Nephron progenitor cell (in vitro differentiated cells): ENCODE results near the gene HTRA3.

Source experiments
- DNase-seq: peaks from one replicate; pipeline ENCODE4 v3.0.0; 2021
- H3K27ac Mint-ChIP-seq: 2 replicates; pipeline ENCODE4 v1.8.0; 2021; ENCODE audit warnings: mild to moderate bottlenecking, moderate library complexity, mixed read lengths
- H3K27me3 Mint-ChIP-seq: 2 replicates; pipeline ENCODE4 v1.8.0; 2021; ENCODE audit warnings: mild to moderate bottlenecking, low read depth, mixed read lengths; ENCODE audit not compliant: poor library complexity
- H3K36me3 Mint-ChIP-seq: 2 replicates; pipeline ENCODE4 v1.8.0; 2021; ENCODE audit warnings: low read depth, mixed read lengths
- H3K4me1 Mint-ChIP-seq: 2 replicates; pipeline ENCODE4 v1.8.0; 2021; ENCODE audit warnings: mixed read lengths
- H3K4me3 Mint-ChIP-seq: 2 replicates; pipeline ENCODE4 v1.8.0; 2021; ENCODE audit warnings: mild to moderate bottlenecking, moderate library complexity, mixed read lengths
- H3K9me3 Mint-ChIP-seq: 2 replicates; pipeline ENCODE4 v1.8.0; 2021; ENCODE audit warnings: mild to moderate bottlenecking, moderate library complexity, mixed read lengths
- TF ChIP-seq, protein P1 (sequence below): fragments of 200-600 bp; sonication (generic); IDR thresholded peaks from 2 replicates; pipeline ENCODE4 v1.5.0; 2021; ENCODE audit warnings: antibody characterized with exemption

The HTRA3 gene

DNA sequence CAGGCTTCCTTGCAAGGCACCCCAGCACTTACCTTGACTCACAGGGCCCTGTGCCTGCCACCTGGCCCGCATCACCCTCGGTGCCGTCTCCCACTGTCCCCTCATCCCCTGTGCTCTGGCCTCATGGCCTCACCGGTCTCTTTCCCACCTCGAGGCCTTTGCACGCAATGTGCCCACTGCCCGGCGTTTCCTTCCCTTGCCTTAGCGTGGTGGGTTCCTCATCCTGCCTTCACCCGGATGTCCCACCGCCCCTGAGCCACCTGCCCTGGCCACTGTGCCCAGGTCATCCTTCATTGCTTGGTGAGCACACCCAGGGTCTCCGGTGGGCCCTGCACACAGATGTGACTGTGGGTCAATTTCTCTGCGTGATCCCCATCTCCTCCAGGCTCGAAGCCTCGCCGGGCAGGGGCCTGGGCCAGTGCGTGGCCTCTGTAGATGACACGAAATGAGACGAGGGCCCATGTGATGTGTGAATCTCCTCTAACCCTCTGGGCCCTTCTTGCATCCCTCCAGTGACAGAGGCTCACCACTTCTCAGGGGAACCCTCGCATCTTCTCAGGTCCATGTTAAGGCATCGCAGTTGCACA, 4.6 kb downstream of the HTRA3 start:
- H3K27me3 Mint-ChIP-seq: peaks cover 20% of the 10 kb centered on the region
- peaks cover 59% of the 10 kb centered on the region for H3K4me1 Mint-ChIP-seq
- TF ChIP-seq, protein P1, sequence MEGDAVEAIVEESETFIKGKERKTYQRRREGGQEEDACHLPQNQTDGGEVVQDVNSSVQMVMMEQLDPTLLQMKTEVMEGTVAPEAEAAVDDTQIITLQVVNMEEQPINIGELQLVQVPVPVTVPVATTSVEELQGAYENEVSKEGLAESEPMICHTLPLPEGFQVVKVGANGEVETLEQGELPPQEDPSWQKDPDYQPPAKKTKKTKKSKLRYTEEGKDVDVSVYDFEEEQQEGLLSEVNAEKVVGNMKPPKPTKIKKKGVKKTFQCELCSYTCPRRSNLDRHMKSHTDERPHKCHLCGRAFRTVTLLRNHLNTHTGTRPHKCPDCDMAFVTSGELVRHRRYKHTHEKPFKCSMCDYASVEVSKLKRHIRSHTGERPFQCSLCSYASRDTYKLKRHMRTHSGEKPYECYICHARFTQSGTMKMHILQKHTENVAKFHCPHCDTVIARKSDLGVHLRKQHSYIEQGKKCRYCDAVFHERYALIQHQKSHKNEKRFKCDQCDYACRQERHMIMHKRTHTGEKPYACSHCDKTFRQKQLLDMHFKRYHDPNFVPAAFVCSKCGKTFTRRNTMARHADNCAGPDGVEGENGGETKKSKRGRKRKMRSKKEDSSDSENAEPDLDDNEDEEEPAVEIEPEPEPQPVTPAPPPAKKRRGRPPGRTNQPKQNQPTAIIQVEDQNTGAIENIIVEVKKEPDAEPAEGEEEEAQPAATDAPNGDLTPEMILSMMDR: no peak
- H3K9me3 Mint-ChIP-seq: no peaks in the 10 kb centered on the region
- no peak for DNase-seq
- H3K36me3 Mint-ChIP-seq: no peaks in the 10 kb centered on the region
- H3K27ac Mint-ChIP-seq: no peak overlapping the region
- no peak overlapping the region for H3K4me3 Mint-ChIP-seq

DNA sequence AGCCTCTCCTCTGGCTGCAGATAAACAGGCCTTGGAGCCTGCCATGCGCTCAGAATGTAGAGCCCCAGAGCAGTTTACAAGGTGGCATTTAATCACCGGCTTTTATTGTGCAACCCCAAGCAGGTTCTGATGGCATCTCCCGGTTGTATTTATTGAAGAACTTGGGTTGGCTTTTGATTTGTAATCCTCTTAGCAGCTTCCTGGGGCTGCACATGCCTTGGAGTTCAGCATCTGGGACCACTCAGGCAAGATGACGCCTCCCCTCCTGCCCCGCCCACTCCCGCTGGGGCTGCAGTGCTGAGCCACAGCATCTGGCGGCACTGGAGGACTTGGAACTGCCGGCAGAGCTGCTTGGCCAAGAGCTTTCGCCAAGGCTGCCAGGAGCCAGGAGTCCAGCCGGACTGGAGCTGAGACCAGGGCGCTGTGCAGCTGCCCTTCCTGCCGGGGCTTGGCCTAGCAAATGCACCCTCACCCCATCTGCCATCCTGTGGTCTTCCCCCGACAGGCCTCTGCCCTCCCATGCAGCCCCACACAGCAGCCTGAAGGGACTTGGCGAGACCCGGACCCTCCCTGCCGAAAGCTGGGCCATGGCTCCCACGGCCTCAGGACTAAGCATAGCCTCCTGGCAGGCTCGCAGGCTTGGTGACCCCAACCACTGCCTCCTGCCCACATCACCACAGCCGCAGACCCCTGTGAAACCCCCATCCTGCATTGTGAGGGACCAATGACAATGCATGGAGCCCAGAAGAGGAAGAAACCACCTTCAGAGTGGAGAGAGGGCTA, 5.4 kb downstream of the HTRA3 start:
- peak; percentile 84 for DNase-seq
- peak overlapping the region; percentile 27 for H3K27ac Mint-ChIP-seq
- no peaks in the 10 kb centered on the region for H3K36me3 Mint-ChIP-seq
- H3K27me3 Mint-ChIP-seq: peaks cover 20% of the 10 kb centered on the region
- TF ChIP-seq, protein P1: no peak
- H3K4me3 Mint-ChIP-seq: no peak overlapping the region
- H3K9me3 Mint-ChIP-seq: no peaks in the 10 kb centered on the region
- H3K4me1 Mint-ChIP-seq: peaks cover 65% of the 10 kb centered on the region

DNA sequence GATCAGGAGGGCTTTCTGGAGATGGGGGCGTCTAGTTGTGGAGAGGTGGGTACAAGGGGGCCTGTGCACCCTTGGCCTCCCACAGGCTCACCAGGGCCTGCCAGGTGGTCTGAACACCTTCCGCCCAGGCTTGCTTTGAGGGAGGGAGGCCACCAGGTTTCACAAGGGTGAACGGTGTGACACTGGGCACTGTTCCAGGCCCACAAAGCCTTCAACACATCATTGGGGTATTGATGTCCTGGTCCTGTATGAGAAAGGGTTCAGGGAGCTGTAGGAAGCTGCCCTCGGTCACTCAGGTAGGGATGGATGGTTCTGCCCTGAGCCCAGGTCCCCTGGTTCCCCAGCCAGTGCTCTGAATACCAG, 6.0 kb downstream of the HTRA3 start:
- H3K27me3 Mint-ChIP-seq: peaks cover 16% of the 10 kb centered on the region
- H3K27ac Mint-ChIP-seq: peak overlapping the region; percentile 27
- no peaks in the 10 kb centered on the region for H3K36me3 Mint-ChIP-seq
- TF ChIP-seq, protein P1: no peak
- DNase-seq: no peak
- no peak overlapping the region for H3K4me3 Mint-ChIP-seq
- peaks cover 71% of the 10 kb centered on the region for H3K4me1 Mint-ChIP-seq
- no peaks in the 10 kb centered on the region for H3K9me3 Mint-ChIP-seq

DNA sequence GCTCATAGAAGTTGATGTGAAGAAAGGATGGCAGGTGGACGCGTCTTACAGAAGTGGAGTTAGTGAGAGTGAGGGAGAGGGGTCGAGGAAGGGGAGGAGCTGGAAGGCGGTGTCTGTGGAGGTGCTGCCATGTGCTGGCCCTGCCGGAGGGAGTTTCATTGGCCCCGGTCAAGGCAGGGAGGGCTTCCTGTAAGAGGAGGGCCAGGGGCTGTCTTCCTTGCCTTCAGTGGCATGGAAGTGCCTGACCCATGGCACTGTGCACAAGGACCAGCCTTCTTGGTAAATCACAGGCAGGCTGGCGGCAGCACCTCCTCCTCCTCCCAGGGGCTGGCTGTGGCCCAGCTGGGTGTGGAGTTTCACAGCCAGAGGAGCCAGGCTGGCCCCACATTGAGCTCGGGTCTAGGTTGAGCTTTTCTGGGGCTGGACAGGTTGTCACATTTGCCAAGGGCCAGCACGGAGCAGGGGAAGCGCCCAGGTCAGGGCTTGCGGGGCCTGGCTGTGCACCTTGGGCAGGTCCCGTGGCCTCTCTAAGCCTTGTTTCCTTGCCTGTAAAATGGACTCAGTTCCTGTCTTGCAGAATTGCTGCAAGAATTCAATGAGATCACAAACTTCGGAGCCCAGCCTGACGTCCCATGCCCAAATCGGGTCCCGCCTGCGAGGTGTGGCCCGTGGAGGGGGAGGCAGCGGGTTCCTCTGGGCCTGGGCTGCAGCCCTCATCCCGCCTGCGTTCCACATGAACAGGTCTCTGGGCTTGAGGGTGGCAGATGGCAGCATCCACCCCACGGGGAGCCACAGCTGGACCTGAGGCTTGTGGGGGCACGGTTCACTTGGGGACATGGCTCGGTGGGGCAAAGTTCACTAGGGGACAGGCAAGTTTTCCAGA, 7.0 kb downstream of the HTRA3 start:
- peaks cover 5% of the 10 kb centered on the region for H3K27me3 Mint-ChIP-seq
- no peak for DNase-seq
- H3K9me3 Mint-ChIP-seq: no peaks in the 10 kb centered on the region
- peaks cover 71% of the 10 kb centered on the region for H3K4me1 Mint-ChIP-seq
- no peaks in the 10 kb centered on the region for H3K36me3 Mint-ChIP-seq
- H3K4me3 Mint-ChIP-seq: no peak overlapping the region
- H3K27ac Mint-ChIP-seq: no peak overlapping the region
- TF ChIP-seq, protein P1: no peak

DNA sequence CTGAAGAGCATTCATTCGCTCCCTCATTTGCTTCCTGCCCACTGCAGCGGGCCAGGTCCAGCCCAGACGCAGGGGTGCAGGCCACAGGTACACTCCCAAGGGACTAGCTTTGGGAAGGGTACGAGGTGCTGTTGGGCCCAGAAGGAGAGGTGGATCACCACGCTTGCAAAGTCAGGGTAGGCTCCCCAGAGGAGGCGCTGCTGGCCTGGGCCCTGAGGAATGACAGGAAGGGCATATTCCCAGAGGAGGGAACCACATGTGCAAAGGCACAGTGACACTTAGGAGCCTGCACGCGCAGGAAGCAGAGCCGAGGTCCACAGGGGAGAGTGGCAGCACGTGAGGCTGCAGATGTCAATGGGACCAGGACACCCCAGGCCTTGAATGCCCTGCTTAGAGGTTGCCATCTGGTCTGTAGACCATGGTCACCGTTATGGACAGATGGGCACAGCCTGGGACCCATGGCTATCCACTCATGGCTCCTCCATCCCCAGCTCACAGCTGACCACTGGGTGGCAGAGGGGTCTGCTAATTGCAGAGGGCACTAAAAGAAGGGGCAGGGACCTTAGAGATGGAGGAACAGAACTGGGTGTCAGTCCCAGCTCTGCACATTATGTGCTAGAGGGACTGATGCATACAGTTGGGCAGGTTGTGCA, 7.9 kb downstream of the HTRA3 start:
- no peak overlapping the region for H3K27ac Mint-ChIP-seq
- H3K4me3 Mint-ChIP-seq: no peak overlapping the region
- no peaks in the 10 kb centered on the region for H3K9me3 Mint-ChIP-seq

More for the DNA sequence above, 7.9 kb downstream of the HTRA3 start:
- no peaks in the 10 kb centered on the region for H3K27me3 Mint-ChIP-seq
- H3K36me3 Mint-ChIP-seq: no peaks in the 10 kb centered on the region
- no peak for DNase-seq
- H3K4me1 Mint-ChIP-seq: peaks cover 65% of the 10 kb centered on the region
- TF ChIP-seq, protein P1: no peak
